Type B pancreatic cell (in vitro differentiated cells): ENCODE results near the gene DAB2IP. TPM values are rescaled to one million over a fixed set of nuclear protein-coding genes. Genes with fewer than 3 reads are reported as not detected.

Experiments
- DNase-seq: peaks from one replicate; pipeline ENCODE4 v3.0.0; 2021; ENCODE audit warnings: mixed read lengths; ENCODE audit not compliant: unreplicated experiment; ENCODE audit errors: extremely low spot score
- H3K27ac Mint-ChIP-seq: 2 replicates; pipeline ENCODE4 v1.8.0; 2021; ENCODE audit warnings: mild to moderate bottlenecking, mixed read lengths
- H3K27me3 Mint-ChIP-seq: 2 replicates; pipeline ENCODE4 v1.8.0; 2021; ENCODE audit warnings: mixed read lengths
- H3K36me3 Mint-ChIP-seq: 2 replicates; pipeline ENCODE4 v1.8.0; 2021; ENCODE audit warnings: mixed read lengths
- H3K4me1 Mint-ChIP-seq: one replicate; pipeline ENCODE4 v1.8.0; 2021; ENCODE audit warnings: mixed read lengths; ENCODE audit not compliant: unreplicated experiment
- H3K4me3 Mint-ChIP-seq: 2 replicates; pipeline ENCODE4 v1.8.0; 2021; ENCODE audit warnings: mild to moderate bottlenecking, mixed read lengths
- H3K9me3 Mint-ChIP-seq: 2 replicates; pipeline ENCODE4 v1.8.0; 2021; ENCODE audit warnings: mixed read lengths
- total RNA-seq: library from RNA; stranded (reverse); gene quantifications from 2 replicates; pipeline ENCODE4 v1.2.1, GENCODE V29; 2021; ENCODE audit warnings: low replicate concordance
- TF ChIP-seq, protein P1 (sequence below): fragments of 200-600 bp; sonication (generic); conservative IDR thresholded peaks from 2 replicates; pipeline ENCODE4 v1.5.0; 2021; ENCODE audit warnings: antibody characterized with exemption, mild to moderate bottlenecking

Gene DAB2IP
- total RNA-seq, 1 donor from 2014 or later: 57.2 TPM

DNA sequence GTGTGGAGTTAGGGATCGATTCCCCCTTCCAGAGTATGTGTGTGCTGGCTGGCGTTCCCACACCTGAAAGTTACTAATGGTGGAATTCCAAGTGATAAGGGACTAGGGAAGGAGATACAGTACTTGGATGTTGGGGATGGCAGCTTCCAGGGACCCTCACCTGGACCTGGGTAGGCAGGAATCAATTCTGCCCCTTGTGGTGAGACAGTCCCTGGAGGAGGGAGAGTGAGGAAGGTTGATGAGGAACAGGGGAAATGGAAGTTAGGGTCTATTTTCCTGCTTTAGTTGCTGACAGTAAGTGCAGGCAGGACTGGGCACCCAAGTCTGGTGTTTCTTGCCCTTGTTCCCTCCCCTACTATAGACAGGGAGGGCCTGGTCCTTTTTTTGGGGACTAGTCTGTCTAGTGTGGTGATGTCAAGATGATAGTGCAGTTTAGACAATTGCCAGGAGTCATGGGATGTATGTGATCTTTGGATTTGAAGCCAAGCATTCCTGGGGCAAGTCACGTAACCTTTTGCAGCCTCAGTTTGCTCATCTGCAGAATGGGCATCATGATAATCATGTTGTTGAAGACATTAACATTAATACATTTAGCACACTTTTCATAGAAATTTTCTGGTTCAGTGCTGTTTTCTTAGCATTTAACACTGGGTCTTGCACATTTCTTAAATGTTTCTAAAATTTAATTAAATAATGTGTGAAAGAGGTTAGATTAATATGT, 51.7 kb downstream of the DAB2IP start:
- Mint-ChIP-seq H3K27me3 (no peaks in the 10 kb centered on the region), H3K36me3 (no peaks in the 10 kb centered on the region), H3K4me3 (no peak overlapping the region), H3K27ac (no peak overlapping the region), H3K4me1 (peaks cover 49% of the 10 kb centered on the region), H3K9me3 (no peaks in the 10 kb centered on the region)
- DNase-seq: no peak
- TF ChIP-seq, protein P1, sequence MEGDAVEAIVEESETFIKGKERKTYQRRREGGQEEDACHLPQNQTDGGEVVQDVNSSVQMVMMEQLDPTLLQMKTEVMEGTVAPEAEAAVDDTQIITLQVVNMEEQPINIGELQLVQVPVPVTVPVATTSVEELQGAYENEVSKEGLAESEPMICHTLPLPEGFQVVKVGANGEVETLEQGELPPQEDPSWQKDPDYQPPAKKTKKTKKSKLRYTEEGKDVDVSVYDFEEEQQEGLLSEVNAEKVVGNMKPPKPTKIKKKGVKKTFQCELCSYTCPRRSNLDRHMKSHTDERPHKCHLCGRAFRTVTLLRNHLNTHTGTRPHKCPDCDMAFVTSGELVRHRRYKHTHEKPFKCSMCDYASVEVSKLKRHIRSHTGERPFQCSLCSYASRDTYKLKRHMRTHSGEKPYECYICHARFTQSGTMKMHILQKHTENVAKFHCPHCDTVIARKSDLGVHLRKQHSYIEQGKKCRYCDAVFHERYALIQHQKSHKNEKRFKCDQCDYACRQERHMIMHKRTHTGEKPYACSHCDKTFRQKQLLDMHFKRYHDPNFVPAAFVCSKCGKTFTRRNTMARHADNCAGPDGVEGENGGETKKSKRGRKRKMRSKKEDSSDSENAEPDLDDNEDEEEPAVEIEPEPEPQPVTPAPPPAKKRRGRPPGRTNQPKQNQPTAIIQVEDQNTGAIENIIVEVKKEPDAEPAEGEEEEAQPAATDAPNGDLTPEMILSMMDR: peak; percentile 36

DNA sequence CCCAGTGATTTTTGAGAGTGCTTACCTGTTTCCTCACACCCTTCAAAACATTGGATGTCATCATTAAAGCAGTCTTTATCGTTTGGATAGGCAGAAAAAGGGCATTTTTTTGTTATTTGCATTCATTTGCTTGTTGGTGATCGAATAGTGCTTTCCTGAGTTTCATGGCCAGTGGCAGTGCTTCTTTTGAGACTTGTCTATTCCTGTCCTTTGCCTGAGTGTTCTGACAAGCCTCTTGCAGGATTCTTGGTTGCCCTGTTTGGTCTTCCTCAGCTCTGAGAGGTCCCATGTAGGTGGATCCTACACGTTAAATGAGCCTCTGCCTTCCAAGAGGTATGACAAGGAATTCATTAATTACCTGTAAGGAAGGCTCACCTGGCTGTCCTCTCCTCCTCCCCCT, 52.8 kb downstream of the DAB2IP start:
- Mint-ChIP-seq H3K4me1 (peaks cover 49% of the 10 kb centered on the region), H3K9me3 (no peaks in the 10 kb centered on the region), H3K27ac (no peak overlapping the region), H3K4me3 (no peak overlapping the region), H3K36me3 (no peaks in the 10 kb centered on the region), H3K27me3 (no peaks in the 10 kb centered on the region)
- TF ChIP-seq, protein P1: no peak
- DNase-seq: no peak

DNA sequence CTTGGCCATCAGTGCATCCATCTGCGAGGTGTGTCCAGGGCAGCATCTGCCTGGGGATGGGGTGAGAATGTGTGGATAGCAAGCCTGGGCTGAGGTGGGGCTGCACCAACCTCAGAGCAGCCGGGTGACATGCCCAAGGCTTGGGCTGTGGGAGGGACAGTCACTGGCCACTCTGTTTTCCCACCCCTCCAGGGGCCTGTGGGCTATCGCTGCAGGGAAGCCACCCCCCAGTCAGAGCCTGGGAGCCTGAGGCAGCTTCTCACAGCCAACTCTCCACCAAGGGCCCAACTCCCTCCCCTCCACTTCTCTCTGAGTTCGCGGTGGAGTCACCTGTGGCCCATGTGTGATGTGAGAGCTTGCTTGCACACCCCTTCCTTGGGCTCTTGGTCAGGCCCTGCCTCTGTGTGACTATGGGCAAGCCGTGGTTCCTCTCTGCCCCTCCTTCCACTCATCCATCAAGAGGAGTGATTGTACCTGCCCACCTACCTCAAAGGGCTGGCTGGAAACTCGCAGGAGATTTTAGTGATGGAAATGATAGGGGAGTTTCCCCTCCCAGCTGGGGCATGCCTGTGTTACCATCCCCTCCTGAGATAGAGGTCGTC, 54.8 kb downstream of the DAB2IP start:
- TF ChIP-seq, protein P1: no peak

DNA sequence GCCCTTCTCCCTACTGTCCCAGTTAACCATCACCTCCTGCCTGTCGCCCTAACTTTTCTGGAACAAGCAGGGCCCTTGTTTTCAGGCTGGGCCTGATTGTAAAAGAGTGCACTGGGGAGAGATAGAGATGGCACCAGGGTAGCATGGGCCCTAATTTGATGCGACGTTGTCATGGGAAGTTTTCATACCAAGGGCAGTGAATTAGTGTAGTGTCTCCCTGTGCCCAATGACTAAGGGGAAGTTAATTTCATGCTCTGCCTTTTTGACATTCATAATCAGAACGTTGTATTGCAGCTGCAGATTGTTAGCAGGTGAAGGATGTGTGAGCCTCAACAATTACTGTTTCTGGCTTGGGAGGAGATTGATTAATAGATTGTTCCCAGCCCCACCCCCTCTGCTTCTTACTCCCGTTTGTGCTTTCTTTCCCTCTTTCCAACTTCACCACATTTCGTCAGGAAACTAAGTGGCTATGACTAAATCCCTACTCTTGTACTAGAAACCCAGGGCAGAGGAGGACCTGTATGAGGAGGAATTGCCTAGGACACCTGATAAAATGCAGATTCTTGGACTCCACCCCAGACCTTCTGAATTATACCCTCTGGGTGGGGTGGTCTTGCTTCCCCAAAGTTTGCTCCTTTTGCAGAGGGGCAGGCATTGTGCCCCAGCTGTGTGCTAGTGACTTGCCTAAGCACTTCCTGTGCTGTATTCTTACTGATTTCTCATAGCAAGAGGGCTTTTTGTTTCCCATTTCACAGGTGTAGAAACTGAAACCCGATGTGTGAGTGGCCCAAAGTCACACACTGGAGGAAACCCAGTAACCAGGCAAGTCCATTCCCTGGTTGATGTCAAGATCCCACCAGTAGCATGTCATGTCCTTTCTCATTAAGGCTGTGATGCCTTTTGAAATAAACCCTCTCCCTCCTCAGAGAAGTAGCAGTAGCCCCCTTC, 56.3 kb downstream of the DAB2IP start:
- DNase-seq: no peak
- Mint-ChIP-seq H3K36me3 (peaks cover 5% of the 10 kb centered on the region), H3K27me3 (no peaks in the 10 kb centered on the region), H3K9me3 (no peaks in the 10 kb centered on the region), H3K4me3 (no peak overlapping the region), H3K27ac (no peak overlapping the region), H3K4me1 (peaks cover 48% of the 10 kb centered on the region)
- TF ChIP-seq, protein P1: no peak

More for the DNA sequence above, 54.8 kb downstream of the DAB2IP start:
- Mint-ChIP-seq H3K4me1 (peaks cover 57% of the 10 kb centered on the region), H3K4me3 (no peak overlapping the region), H3K9me3 (no peaks in the 10 kb centered on the region), H3K36me3 (peaks cover 5% of the 10 kb centered on the region), H3K27ac (no peak overlapping the region), H3K27me3 (no peaks in the 10 kb centered on the region)
- DNase-seq: no peak

DNA sequence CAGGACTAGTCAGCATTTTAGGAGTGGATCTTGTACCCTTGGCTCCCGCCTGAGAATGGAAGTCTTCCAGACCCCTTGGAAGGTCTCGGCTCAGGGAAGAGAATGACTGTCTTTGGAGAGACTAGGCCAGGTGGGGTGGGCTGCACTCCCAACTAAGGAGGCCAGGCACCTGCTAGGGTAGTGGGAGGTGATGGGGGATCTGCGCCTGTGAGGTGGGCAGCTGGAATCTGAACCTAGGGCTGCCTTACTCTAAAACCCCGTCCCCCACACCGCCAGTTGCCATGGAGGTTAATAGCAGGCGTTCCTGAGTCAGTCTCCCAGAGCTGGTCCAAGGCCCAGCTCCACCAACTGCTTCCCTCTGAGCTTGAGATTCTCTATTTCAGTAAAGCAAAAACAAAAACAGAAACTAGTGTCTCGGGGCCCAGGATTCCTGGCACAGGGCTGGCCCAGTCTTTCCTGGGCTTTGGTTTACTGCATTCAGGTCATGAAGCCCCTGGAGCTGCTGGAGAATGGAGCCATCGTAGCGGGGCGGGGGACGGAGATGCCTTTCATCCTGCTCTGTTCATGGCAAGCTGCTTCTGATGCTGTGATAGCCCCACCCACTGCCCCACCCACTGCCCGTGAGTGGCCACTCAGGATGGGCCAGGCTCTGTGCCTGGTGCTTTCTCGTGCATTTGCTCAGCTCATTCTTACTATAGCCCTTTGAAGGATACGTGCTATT, 57.5 kb downstream of the DAB2IP start:
- Mint-ChIP-seq H3K4me1 (peaks cover 45% of the 10 kb centered on the region), H3K4me3 (no peak overlapping the region), H3K36me3 (peaks cover 8% of the 10 kb centered on the region), H3K9me3 (no peaks in the 10 kb centered on the region), H3K27ac (no peak overlapping the region), H3K27me3 (no peaks in the 10 kb centered on the region)
- DNase-seq: no peak
- TF ChIP-seq, protein P1: no peak
